Measurements from ENCODE around the gene GGT1.
"Not testable (repeated sequence)": the region's sequence is repeated elsewhere in the genome, so short reads cannot be mapped to it uniquely, and the experiment has no call there.

DNA sequence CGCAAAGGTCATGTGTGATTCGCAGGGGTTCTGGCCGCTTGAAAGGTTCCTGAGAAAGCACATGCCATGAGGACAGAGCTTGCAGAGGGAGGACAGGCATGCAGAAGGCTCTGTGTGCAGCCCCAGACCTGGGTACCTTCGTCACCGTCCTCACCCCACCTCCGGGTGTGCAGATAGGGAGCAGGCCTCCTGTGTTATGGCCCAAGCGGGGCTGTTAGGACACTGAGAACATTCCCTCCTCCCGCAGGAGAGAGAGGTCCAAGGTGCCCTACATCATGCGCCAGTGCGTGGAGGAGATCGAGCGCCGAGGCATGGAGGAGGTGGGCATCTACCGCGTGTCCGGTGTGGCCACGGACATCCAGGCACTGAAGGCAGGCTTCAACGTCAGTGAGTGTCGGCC, 43.8 kb downstream of the GGT1 start:
- not testable (repeated sequence) for TF ChIP-seq CTCF (conservative IDR thresholded peaks at IDR 0.05; ENCODE audit: low read depth, low read length); EZH2 (IDR thresholded peaks at IDR 0.05; ENCODE audit: low read length, unreplicated experiment)
